ENCODE results near the gene SMOC2. TPM values are rescaled to one million over a fixed set of nuclear protein-coding genes. Genes with fewer than 3 reads are reported as not detected.

The SMOC2 gene
- total RNA-seq, 1 experiment from 2014 or later = 2.1 TPM

DNA sequence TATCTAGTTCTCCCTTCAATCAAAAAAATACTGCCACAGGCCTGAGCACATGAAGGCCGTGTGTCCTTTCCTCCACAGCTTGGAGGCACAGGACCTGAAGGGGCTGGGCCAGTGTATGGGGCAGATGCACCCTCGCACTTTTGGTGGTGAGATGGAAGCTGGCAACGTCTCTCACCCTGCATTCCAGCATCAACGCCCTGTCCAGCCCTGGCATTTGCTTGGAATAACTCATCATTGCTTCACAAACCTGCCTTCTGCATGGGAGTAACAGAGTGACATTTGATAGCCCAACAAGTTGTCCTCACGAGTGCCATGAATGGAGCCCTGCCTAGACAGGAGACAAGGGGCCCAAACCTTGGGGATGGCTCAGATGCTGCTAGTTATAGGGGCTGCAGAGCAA lies 257.9 kb downstream of the SMOC2 start:
- no peaks in the 10 kb centered on the region for H4K20me1 ChIP-seq (ENCODE audit: control insufficient read depth, insufficient read depth, insufficient read length)
- no peak overlapping the region; a peak in 1 of 7 replicates for H3K27ac Mint-ChIP-seq

More for the DNA sequence above, 257.9 kb downstream of the SMOC2 start:
- Histone ChIP-seq H3K79me2 (ENCODE audit: insufficient read depth, low read length) (no peaks in the 10 kb centered on the region), H3K79me1 (ENCODE audit: insufficient read depth, low read depth, low read length, poor library complexity, severe bottlenecking) (no peaks in the 10 kb centered on the region), H4K91ac (ENCODE audit: insufficient read length, low read depth, low read length) (peak overlapping the region; percentile 2), H3K4ac (ENCODE audit: low read depth, low read length) (no peak overlapping the region), H4K8ac (replicated peaks; ENCODE audit: insufficient read length, low read depth, low read length) (no peak overlapping the region), H2BK5ac (ENCODE audit: insufficient read length, low read length) (no peak overlapping the region), H3T11ph (ENCODE audit: low read length) (no peak overlapping the region), H4K5ac (ENCODE audit: insufficient read length, low read depth, low read length) (no peak overlapping the region), H3K9ac (ENCODE audit: extremely low read depth, insufficient read length, low read length) (no peak overlapping the region), H2AFZ (ENCODE audit: low read length) (no peak overlapping the region), H3K56ac (ENCODE audit: insufficient read length, low read depth, low read length) (no peak overlapping the region), H2BK20ac (ENCODE audit: low read depth, low read length, poor library complexity, severe bottlenecking) (no peak overlapping the region), H3K4me1 (ENCODE audit: insufficient read depth, low read length) (peaks cover 5% of the 10 kb centered on the region; the same call in 1 of the 2 replicates), H2BK12ac (ENCODE audit: insufficient read length, low read depth, low read length) (no peak overlapping the region), H3K27ac (ENCODE audit: insufficient read length, low read depth, low read length) (no peak overlapping the region), H2BK120ac (ENCODE audit: low read depth, low read length, poor library complexity, severe bottlenecking) (no peak overlapping the region), H3K14ac (ENCODE audit: insufficient read depth, low read length) (no peak overlapping the region), H3K23me2 (ENCODE audit: insufficient read length, low read depth, low read length, poor library complexity, severe bottlenecking) (no peaks in the 10 kb centered on the region), H3K23ac (ENCODE audit: insufficient read length, low read depth, low read length) (no peak overlapping the region), H3K4me2 (ENCODE audit: insufficient read depth, insufficient read length, low read length) (no peak overlapping the region), H2BK15ac (ENCODE audit: low read depth, low read length) (no peak overlapping the region), H3K27me3 (ENCODE audit: insufficient read depth, low read length) (no peaks in the 10 kb centered on the region), H3K9me3 (ENCODE audit: control insufficient read depth, low read depth, low read length) (no peaks in the 10 kb centered on the region), H3K18ac (ENCODE audit: insufficient read length, low read depth, low read length) (no peak overlapping the region), H2AK5ac (ENCODE audit: insufficient read length, low read length) (no peak overlapping the region)
- Mint-ChIP-seq H3K4me1 (peaks cover 22 to 23% of the 10 kb centered on the region in 2 experiments), H3K4me3 (no peak overlapping the region), H3K36me3 (ENCODE audit: insufficient read depth in 1 of 3, low read depth in 3 of 3) (peaks cover 0 to 7% (median 0%) of the 10 kb centered on the region in 3 experiments; a peak in 2 of 7 replicates), H3K27me3 (ENCODE audit: low read depth) (no peaks in the 10 kb centered on the region; the same call in none of the 2 replicates), H3K9me3 (peaks cover 0 to 2% of the 10 kb centered on the region in 2 experiments; a peak in 1 of 5 replicates)
- no CpG with 5 or more reads among the region's 5 CpGs for WGBS (ENCODE audit: extremely low coverage, insufficient read length, low lambda C conversion rate)
- TF ChIP-seq, protein P1, sequence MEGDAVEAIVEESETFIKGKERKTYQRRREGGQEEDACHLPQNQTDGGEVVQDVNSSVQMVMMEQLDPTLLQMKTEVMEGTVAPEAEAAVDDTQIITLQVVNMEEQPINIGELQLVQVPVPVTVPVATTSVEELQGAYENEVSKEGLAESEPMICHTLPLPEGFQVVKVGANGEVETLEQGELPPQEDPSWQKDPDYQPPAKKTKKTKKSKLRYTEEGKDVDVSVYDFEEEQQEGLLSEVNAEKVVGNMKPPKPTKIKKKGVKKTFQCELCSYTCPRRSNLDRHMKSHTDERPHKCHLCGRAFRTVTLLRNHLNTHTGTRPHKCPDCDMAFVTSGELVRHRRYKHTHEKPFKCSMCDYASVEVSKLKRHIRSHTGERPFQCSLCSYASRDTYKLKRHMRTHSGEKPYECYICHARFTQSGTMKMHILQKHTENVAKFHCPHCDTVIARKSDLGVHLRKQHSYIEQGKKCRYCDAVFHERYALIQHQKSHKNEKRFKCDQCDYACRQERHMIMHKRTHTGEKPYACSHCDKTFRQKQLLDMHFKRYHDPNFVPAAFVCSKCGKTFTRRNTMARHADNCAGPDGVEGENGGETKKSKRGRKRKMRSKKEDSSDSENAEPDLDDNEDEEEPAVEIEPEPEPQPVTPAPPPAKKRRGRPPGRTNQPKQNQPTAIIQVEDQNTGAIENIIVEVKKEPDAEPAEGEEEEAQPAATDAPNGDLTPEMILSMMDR (conservative IDR thresholded peaks at IDR 0.05) = no peak
- DNase-seq = no peak
